Spleen (tissue), 7 donors: Measurements from ENCODE around the gene ANKRD17.

Source experiments
- CTCF ChIP-seq, 11 experiments: fragments of 200-600 bp in 7 of 11; fragments of 450-650 bp in 4 of 11; sonication (generic) in 4 of 11; IDR thresholded peaks in 8 of 11; conservative IDR thresholded peaks in 3 of 11; 1 replicate in 7 of 11; 2 replicates in 4 of 11; pipeline versions ENCODE4 v1.4.0 to v1.8.0; 2016 to 2021; ENCODE audit warnings: antibody characterized with exemption in 11 of 11, inconsistent platforms in 4 of 11, mild to moderate bottlenecking in 1 of 11
- POLR2A ChIP-seq, 3 donors: fragments of 450-650 bp; IDR thresholded peaks; one replicate each; pipeline ENCODE4 v1.5.1; 2017; ENCODE audit warnings: antibody characterized with exemption in 3 of 3, mild to moderate bottlenecking in 1 of 3
- donor health status: DM: no; HTN: no; CAD: no; lungs with moderate emphysema.
- donor health status: DM: no; HTN: no; CAD: no.
- donor health status: DM: no; HTN: no; CAD: no.

DNA sequence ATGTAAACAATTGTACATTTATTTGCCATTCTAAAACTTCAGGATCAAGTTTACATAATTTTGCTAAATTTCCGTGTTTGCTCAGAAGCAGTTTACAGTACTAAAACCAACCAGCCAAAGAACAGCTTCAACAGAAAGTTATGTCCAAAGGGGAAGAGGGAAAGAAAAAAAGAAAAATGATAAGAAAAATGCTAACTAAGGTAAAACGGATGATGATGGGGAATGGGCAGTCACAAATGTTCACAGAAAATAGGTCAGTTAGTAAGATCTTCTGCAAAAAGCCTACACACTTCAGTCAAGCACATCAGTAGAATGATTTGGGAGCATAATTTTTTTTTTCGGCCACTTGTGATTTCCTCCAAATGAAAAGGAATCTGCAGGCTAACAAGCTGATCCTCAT lies 182.8 kb downstream of the ANKRD17 start:
- TF ChIP-seq CTCF (IDR thresholded peaks at IDR 0.05 in 8 of 11, conservative IDR thresholded peaks at IDR 0.05 in 3 of 11) = no peak
- TF ChIP-seq POLR2A (IDR thresholded peaks at IDR 0.05) = no peak
